Large intestine (tissue), 3 donors: ENCODE data around the gene HDDC3. TPM values are rescaled to one million over a fixed set of nuclear protein-coding genes. Genes with fewer than 3 reads are reported as not detected.

ENCODE experiments used
- DNase-seq, 2 donors: peaks; one replicate each; pipeline versions ENCODE4 v3.0.0 to v3.0.0-alpha.2; 2013
- H3K27ac ChIP-seq: one replicate; pipeline ENCODE4 v1.5.1; 2013; ENCODE audit warnings: low read length
- H3K27me3 ChIP-seq: 2 replicates; pipeline ENCODE4 v1.6.1; 2013; ENCODE audit warnings: low read length; ENCODE audit not compliant: control insufficient read depth, insufficient read depth
- H3K36me3 ChIP-seq: 2 replicates; pipeline ENCODE4 v1.6.1; 2013; ENCODE audit warnings: low read length; ENCODE audit not compliant: control insufficient read depth, insufficient read depth
- H3K4me1 ChIP-seq: one replicate; pipeline ENCODE4 v1.6.1; 2013; ENCODE audit warnings: low read length; ENCODE audit not compliant: control insufficient read depth, insufficient read depth
- H3K4me3 ChIP-seq: one replicate; pipeline ENCODE4 v1.5.1; 2013; ENCODE audit warnings: low read length
- H3K9me3 ChIP-seq: one replicate; pipeline ENCODE4 v1.6.1; 2013; ENCODE audit warnings: mild to moderate bottlenecking, low read depth, low read length, moderate library complexity; ENCODE audit not compliant: control insufficient read depth
- WGBS: methylation state at CpG from one replicate; pipeline ENCODE4 v1.1.5; 2013; ENCODE audit warnings: low lambda C conversion rate; ENCODE audit not compliant: insufficient coverage; 5-methylcytosine and 5-hydroxymethylcytosine counted together
- polyA plus RNA-seq: library from polyadenylated mRNA; unstranded; fragments of 120-200 nt; gene quantifications from one replicate; pipeline ENCODE4 v1.2.1, GENCODE V29; 2013

Gene HDDC3
- polyA plus RNA-seq, 1 donor = 19.2 TPM

GRCh38 chr15:90966262-90966661, 33.9 kb upstream of the HDDC3 start:
- no peaks in the 10 kb centered on the region for H3K27me3 ChIP-seq
- 100% methylated on average over 1 of the region's 9 CpGs for WGBS
- no peaks in the 10 kb centered on the region for H3K9me3 ChIP-seq
- H3K4me1 ChIP-seq = no peaks in the 10 kb centered on the region
- H3K36me3 ChIP-seq = peaks cover 62% of the 10 kb centered on the region
- H3K27ac ChIP-seq = no peak overlapping the region
- no peak overlapping the region for H3K4me3 ChIP-seq
- no peak for DNase-seq

DNA sequence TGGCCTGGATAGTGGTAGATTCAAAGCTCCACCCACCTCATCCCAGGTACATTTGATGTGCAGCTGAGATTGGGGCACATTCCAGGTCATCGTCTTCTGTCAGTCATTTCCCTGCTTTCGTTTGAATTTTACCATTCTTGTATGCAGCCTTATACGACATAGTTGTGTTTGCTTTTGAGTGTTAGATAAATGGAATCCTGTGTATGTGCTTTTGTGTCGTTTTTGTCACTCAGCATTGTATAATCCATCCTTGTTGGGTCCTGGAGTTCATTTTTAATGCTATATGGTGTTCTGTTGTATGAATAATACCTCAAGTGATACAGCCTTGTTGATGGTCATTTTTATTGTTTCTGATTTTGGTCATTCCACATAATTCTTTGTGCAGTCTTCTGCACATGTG, 29.7 kb upstream of the HDDC3 start:
- H3K4me3 ChIP-seq = no peak overlapping the region
- no peaks in the 10 kb centered on the region for H3K9me3 ChIP-seq
- H3K4me1 ChIP-seq = no peaks in the 10 kb centered on the region
- DNase-seq = no peak
- H3K27ac ChIP-seq = no peak overlapping the region
- H3K27me3 ChIP-seq = no peaks in the 10 kb centered on the region
- WGBS = no CpG with 5 or more reads among the region's 4 CpGs
- H3K36me3 ChIP-seq = peaks cover 43% of the 10 kb centered on the region

DNA sequence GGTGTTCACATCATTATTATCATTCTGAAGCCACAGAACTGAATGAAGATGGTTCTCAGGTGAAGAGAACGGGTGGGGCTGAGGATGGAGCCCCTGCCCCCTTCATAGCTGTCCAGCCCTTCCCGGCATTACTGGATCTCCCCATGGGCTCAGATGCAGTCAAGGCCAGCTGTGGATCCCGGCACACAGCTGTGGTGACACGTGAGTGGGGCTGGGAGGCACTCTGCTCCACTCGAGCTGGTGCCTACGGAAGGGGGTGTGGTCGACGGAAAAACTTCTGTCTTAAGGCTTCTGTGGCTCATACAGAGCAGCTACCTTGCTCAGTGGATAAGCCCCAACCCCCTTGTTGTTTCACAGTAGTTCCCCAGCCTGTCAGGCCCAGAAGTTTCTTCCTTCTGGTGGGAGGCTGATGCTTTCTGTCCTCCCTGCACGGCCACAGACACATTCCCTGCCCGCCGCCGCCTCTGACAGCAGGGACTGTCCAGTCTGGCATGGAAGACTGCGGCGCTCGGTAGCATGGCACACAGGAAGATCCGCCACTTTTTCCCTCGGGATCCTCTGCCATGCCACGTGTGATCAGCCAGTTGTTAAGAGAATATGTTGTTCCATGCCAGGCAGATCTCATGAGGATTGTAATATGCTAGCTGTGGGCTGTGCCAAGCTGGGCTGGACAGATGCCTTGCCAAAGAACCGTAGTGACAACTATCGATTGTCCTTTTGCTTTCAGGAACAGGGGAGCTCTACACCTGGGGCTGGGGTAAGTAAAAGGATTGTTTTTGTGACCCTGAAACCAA, 28.1 kb upstream of the HDDC3 start:
- Histone ChIP-seq H3K27me3 (no peaks in the 10 kb centered on the region), H3K36me3 (peaks cover 33% of the 10 kb centered on the region), H3K4me1 (peaks cover 9% of the 10 kb centered on the region), H3K9me3 (no peaks in the 10 kb centered on the region), H3K27ac (no peak overlapping the region), H3K4me3 (no peak overlapping the region)
- DNase-seq = no peak
- no CpG with 5 or more reads among the region's 20 CpGs for WGBS

- WGBS = no CpG with 5 or more reads among the region's 5 CpGs
- no peaks in the 10 kb centered on the region for H3K9me3 ChIP-seq
These were observed 27.5 kb upstream of the HDDC3 start for GRCh38 chr15:90959894-90960293.

GRCh38 chr15:90959028-90959595, 26.8 kb upstream of the HDDC3 start:
- Histone ChIP-seq H3K27me3 (no peaks in the 10 kb centered on the region), H3K9me3 (no peaks in the 10 kb centered on the region), H3K36me3 (peaks cover 31% of the 10 kb centered on the region), H3K4me3 (no peak overlapping the region), H3K27ac (no peak overlapping the region), H3K4me1 (peaks cover 15% of the 10 kb centered on the region)
- WGBS = 100% methylated on average over 2 of the region's 8 CpGs
- no peak for DNase-seq

More at GRCh38 chr15:90959894-90960293, 27.5 kb upstream of the HDDC3 start:
- no peaks in the 10 kb centered on the region for H3K27me3 ChIP-seq
- H3K4me1 ChIP-seq = peaks cover 13% of the 10 kb centered on the region
- H3K36me3 ChIP-seq = peaks cover 33% of the 10 kb centered on the region
- no peak overlapping the region for H3K27ac ChIP-seq
- no peak overlapping the region for H3K4me3 ChIP-seq
- DNase-seq = no peak

DNA sequence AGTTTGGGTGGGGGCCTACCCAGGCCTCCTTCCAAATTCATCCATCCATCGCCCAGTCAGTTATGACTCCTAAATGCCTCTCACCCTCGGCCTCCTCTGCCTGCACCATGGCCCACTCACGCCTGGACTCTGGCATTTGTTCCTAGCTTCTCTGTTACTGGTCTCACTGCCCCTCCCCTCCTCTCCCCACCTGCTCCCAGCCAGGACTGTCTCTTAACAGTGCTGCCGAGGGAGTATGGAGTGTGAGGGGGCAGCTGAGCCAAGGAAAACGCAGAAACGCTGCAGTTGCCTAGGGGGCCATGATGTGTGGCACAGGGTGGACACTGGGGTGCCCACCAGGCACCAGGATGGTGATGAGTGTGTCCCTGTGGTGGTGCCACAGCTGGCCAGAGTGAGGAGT, 25.4 kb upstream of the HDDC3 start:
- no peaks in the 10 kb centered on the region for H3K27me3 ChIP-seq
- no peak overlapping the region for H3K27ac ChIP-seq
- no peaks in the 10 kb centered on the region for H3K9me3 ChIP-seq
- H3K36me3 ChIP-seq = peaks cover 33% of the 10 kb centered on the region
- DNase-seq = no peak
- H3K4me3 ChIP-seq = peak overlapping the region; percentile 60
- 100% methylated on average over 1 of the region's 6 CpGs for WGBS
- H3K4me1 ChIP-seq = peaks cover 15% of the 10 kb centered on the region

DNA sequence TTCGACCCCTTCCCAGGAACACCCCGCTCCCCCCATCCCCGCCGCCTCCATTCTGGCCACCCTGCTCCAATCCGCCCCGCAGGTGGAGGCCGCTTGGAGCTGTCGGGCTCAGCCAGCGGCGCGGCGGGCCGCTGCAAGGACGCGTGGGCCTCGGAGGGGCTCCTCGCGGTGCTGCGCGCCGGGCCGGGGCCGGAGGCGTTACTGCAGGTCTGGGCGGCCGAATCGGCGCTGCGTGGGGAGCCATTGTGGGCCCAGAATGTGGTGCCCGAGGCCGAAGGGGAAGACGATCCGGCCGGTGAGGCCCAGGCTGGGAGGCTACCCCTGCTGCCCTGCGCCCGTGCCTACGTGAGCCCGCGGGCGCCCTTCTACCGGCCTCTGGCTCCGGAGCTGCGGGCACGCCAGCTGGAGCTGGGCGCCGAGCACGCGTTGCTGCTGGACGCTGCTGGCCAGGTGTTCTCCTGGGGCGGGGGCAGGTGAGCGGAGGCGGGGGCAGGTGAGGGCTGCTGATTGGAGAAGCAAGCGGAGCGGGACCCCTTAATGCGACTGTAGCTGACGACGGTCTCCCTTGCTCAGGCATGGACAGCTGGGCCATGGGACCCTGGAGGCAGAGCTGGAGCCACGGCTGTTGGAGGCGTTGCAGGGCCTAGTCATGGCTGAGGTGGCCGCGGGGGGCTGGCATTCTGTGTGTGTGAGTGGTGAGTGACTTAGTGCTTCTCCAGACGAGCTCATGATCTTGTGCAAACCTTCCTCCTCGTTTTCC, 24.9 kb upstream of the HDDC3 start:
- WGBS = no CpG with 5 or more reads among the region's 63 CpGs
- peak overlapping the region; percentile 60 for H3K4me3 ChIP-seq
- H3K4me1 ChIP-seq = peaks cover 15% of the 10 kb centered on the region
- H3K27ac ChIP-seq = no peak overlapping the region
- H3K36me3 ChIP-seq = peaks cover 35% of the 10 kb centered on the region
- no peaks in the 10 kb centered on the region for H3K27me3 ChIP-seq
- H3K9me3 ChIP-seq = no peaks in the 10 kb centered on the region
- peak in 1 of 2 donors; percentile 66 for DNase-seq

- Histone ChIP-seq H3K4me3 (peak overlapping the region; percentile 60), H3K27me3 (no peaks in the 10 kb centered on the region), H3K27ac (no peak overlapping the region), H3K9me3 (no peaks in the 10 kb centered on the region), H3K4me1 (peaks cover 15% of the 10 kb centered on the region), H3K36me3 (peaks cover 35% of the 10 kb centered on the region)
- peak; percentile 56 to 80 for DNase-seq
- no CpG with 5 or more reads among the region's 56 CpGs for WGBS
These were observed 24.1 kb upstream of the HDDC3 start for GRCh38 chr15:90956274-90957030.

DNA sequence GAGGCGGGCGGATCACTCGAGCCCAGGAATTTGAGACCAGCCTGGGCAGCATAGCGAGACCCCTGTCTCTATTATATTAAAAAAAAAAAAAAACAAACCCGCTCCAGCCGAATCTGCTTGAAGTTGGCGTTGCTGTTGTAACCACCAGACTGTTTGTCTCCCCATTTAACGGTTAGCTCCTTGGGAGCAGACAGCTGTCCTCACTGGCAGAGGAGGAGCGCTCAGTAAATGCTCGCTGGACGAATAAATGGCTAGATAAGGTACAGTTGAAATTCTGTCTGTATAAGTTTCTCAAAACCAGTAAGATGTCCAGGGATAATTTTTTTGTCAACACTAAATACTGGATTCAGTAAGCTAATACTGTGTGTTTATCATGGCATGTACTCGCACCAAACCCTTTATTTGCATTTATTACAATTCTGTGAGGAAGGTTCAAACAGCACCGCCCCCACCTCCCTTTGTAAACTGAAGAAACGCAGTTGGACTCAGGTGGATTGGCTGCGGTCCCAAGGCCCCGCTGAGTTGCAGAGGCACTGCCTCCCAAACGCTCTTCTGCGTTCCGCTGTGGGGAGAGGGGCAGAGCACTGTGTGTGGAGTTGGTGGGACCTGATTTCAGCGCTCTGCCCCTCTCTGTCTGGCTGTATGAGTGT, 23.4 kb upstream of the HDDC3 start:
- H3K4me3 ChIP-seq = peak overlapping the region; percentile 100
- peak in 1 of 2 donors; percentile 39 for DNase-seq
- peaks cover 15% of the 10 kb centered on the region for H3K4me1 ChIP-seq
- no peaks in the 10 kb centered on the region for H3K9me3 ChIP-seq
- WGBS = 40% methylated on average over 1 of the region's 20 CpGs
- H3K36me3 ChIP-seq = peaks cover 33% of the 10 kb centered on the region
- no peak overlapping the region for H3K27ac ChIP-seq
- no peaks in the 10 kb centered on the region for H3K27me3 ChIP-seq
